Stimulated activated CD4-positive, alpha-beta T cell treated with anti-CD3 and anti-CD28 coated beads, Interleukin-12 subunit alpha, Interleukin-12 subunit beta, amount 100 ng/mL, for 24 hours (primary cell): ENCODE data around the gene KLRF1.

Experiments
- DNase-seq, 2 experiments: peaks; one replicate each; pipeline ENCODE4 v3.0.0-alpha.2; 2020; ENCODE audit warnings: low read depth in 2 of 2

KLRF1 gene

DNA sequence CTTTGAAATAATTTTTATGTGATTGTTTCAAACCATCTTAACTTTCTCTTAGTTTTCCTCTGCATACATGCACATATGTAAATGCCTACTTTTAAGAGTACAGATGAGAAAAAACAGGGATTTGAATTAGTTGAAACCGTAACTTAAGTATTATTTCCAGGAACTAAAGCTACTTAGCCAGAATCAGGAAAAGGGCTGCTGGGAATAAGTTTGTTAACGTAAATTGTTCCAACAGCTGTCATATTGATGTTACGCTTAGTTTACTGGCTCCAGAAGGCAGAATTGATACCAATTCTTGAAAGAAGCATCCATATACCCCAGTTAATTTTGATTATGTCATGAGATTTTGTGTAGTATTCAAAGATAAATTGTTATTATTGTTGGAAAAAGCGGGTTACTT lies 17.9 kb upstream of the KLRF1 start:
- no peak for DNase-seq

DNA sequence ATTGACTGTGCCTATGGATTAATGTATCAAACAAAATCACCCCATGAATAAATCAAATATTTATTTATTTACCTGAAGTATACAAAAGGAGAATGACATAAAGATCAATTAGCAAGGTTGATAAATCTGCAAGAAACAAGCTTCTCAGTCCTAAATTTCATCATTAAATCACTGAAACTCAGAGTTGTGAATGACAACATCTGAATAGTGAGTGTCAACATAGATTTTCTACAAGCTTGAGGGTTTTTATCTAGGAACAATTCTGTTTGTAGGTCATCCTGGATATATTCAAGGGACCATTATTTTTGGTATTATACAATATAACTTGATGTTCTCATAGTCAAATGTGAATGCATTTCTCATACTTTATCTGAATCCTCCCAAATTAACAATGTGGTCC lies 17.4 kb upstream of the KLRF1 start:
- no peak for DNase-seq

DNA sequence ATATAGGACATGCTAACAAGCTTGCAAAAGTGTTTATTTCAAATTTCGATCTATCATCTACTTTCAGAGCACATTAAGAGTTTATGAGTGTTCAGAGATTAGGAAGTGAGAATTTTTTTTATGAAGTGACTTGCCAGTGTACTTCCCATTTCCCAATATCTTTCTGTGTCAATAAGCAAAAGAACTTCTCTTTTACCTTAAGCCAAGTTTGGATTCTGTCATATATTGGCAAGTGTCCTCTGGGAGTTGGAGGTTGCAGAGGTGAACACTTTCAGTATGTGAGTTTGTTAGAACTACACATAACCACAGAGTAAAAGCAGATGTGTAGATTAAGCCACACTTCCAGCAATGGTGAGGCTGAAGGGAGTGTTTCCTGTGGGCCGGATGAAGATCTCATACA lies 16.6 kb upstream of the KLRF1 start:
- no peak for DNase-seq

DNA sequence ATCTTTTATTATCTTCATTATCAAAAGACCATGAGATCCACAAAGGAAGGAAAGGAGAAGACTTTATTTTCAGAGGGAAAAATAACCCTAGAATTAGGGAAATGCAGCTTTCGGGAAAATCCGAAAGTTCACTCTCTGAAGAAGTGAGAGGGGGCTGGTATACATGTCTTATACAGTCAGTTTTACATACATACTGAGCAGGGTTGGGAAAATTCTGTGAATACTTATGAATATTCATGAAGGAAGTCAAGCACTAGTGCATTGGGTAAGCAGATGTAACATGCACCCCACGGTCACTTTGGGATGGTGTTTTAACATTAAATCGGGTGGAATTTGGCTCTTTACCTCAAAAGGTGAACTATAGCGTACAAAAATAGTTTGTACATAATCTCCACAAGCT lies 15.7 kb upstream of the KLRF1 start:
- DNase-seq = no peak

- DNase-seq = peak; percentile 88 to 90
These were observed 13.2 kb upstream of the KLRF1 start for GRCh38 chr12:9813821-9814798.

- no peak for DNase-seq
These were observed 6.9 kb upstream of the KLRF1 start for GRCh38 chr12:9820281-9820930.

DNA sequence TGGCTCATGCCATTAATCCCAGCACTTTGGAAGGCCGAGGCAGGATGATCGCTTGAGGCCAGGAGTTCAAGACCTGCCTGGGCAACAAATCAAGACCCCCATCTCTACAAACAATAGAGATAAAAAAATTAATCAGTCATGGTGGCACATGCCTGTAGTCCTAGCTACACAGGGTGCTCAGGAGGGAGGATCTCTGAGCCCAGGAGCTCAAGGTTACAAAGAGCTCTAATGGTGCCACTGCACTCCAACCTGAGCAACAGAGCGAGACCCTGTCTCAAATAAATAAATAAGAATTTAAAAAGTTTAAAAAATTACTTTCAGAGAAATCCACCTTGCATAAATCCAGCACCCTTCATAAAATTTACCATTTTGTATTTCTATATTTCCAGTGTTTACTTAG lies 2.2 kb downstream of the KLRF1 start:
- no peak for DNase-seq

GRCh38 chr12:9829982-9830381 lies 2.7 kb downstream of the KLRF1 start:
- no peak for DNase-seq

DNA sequence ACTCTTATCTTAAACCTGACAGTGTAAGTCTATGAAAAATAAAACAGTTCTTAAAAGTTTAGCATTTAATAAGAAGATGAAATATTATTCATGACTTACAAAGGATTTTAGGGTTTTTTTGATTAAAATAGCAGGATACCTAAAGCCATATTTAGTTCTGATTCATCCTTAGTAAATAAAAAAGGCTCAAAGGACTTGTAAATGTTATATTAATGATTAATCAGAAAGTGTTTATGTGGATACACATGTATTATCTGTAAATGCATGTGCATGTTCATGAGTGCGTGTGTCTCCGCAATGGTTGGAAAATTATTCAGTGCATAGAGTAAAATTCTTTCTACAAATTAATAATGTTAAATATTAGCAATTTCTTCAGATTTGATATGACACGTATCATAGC lies 4.4 kb downstream of the KLRF1 start:
- DNase-seq = no peak

GRCh38 chr12:9843407-9843806 lies 16.1 kb downstream of the KLRF1 start:
- DNase-seq = no peak

- no peak for DNase-seq
These were observed 21.6 kb downstream of the KLRF1 start for GRCh38 chr12:9848899-9849298.

DNA sequence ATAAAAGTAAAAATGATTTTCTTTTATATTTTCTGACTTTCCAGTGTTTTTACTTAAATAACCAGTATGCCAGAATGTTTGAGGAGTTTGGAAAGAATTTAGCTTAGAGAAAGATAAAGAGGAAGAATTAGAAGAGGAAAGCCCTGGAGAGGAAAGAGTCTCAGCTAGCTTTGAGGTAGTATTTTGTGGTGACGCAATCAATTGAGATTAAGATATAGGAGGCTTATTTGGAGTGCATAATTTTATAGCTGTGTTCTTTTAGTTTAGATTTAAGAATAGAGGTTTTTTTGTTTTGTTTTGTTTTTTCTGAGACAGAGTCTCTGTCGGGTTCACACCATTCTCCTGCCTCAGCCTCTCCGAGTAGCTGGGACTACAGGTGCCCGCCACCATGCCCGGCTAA lies 23.8 kb downstream of the KLRF1 start:
- DNase-seq = no peak

DNA sequence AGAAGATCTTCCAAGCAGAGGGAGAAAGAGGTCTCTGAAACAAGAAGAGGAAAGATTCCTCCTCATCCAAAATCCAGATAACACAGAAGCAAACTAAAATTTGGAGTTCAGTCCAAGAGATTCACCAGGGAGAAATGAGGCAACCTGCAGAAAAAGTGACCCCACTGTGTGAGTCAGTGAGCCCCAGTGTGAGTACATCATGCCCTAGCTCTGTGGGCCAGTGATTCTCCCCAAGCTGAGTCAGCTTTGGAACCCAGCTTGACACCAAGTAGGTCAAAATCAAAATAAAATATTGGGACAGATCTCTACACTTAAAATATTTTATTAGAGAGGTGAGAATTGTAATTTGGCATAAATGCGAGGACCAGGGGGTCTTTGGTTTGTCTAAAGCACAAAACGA lies 24.6 kb downstream of the KLRF1 start:
- no peak for DNase-seq

GRCh38 chr12:9856151-9856550 lies 28.9 kb downstream of the KLRF1 start:
- no peak for DNase-seq

DNA sequence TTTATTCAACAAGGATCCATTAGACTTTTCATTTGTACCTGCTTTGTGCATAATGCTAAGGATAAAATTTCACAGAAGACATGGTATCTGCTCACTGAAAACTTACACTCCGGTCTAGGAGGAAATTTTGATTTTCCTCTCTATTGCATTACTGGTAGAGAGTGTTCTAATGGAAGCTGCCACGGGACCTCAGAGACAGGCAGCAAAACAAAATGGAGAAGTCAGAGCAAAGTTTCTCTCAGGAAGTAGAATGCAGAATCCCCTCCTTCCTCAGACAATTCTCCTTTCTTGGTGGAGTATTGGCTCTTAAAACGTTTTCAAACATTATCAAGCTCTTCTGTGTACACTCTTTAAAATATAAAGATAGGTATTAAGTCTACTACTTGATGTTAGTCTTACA lies 29.6 kb downstream of the KLRF1 start:
- DNase-seq = no peak

DNA sequence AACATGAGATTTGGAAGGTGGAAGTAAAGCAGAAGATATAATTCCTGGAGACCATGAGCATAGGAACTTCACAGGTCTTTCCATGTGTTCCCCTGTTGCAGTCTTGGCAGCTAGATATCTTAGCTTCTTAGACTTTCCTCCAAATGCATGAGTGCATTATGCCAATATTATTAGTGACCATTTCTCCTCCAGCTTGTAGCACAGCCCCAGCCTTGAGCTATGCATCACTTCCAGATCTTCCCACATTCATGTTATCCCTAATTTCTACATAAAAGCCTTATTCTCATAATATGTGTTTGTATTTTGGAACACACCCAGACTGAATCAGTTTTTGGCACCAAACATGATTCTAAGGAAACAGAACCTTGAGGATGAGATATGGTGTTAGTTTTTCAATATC lies 30.9 kb downstream of the KLRF1 start:
- no peak for DNase-seq

DNA sequence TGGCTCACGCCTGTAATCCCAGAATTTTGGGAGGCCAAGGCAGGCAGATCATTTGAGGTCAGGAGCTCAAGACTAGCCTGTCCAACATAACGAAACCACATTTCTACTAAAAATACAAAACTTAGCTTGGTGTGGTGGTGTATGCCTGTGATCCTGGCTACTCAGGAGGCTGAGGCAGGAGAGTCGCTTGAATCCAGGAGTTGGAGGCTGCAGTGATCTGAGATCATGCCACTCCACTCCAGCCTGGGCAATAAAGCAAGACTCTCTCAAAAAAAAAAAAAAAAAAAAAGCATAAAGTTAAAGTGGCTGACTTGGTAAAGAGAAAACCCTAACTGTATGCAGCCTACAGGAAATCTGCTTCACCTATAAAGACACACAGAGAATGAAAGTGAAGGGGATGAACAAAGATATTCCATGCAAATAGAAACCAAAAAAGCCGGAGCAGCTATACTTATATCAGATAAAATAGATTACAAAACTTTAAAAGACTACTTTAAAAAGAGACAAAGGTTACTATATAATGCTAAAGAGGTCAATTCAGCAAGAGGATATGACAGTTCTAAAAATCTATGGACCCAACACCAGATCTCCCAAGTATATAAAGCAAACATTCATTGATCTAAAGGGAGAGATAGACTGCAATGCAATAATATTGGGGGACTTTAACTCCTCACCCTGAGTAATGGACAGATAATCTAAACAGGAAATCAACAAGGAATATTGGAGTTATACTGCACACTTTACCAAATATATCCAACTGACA lies 37.8 kb downstream of the KLRF1 start:
- no peak for DNase-seq

- no peak for DNase-seq
These were observed 39.6 kb downstream of the KLRF1 start for GRCh38 chr12:9866860-9867269.

DNA sequence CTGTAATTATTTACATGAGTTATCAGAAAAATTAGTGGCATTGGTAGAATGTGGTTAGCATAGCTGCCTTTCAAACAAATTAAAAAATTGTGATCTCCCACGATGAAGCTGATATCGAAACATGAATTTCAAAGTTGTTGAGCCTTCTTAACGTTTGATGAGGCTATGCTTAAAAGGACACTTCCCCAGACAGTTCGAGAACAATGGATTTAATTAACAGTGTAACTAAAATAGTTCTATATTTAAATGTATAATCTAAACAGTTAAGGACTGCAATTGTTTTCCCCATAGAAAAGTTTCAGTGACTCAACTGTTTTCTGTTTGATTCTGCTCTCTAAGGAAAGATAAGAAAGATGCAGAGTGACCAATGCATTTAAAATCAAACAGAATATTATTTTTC lies 40.2 kb downstream of the KLRF1 start:
- DNase-seq = no peak

DNA sequence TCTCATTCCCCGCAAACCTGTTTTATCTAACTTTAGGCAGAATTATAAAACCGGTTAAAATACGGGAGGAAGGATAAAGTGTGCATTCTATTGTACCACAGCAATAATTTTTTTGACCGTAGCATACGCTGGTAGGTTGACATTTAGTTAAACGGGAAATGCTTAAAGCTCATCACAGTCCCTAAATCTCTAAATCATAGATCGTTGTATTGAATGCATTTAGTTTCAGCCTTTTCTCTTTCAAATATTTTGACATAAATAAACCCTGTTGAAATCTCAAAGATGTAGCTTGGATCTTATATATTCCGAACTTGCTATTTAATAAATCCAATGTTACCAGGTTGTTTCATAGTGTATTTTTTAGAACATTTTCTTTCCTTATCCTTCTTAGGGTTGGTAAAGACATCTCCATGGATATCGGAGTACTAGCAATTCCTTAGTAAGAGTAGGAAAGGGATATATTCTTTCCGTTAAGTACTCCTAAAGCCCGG lies 41.1 kb downstream of the KLRF1 start:
- no peak for DNase-seq

GRCh38 chr12:9868951-9869306 lies 41.6 kb downstream of the KLRF1 start:
- no peak for DNase-seq
